GM10847 (cell line): ENCODE results near the gene PTPRM.

Experiments
- POLR2A ChIP-seq: IDR thresholded peaks from 2 replicates; pipeline ENCODE4 v1.6.1; 2011; ENCODE audit not compliant: insufficient read length; ENCODE audit errors: extremely low read depth

The PTPRM gene

DNA sequence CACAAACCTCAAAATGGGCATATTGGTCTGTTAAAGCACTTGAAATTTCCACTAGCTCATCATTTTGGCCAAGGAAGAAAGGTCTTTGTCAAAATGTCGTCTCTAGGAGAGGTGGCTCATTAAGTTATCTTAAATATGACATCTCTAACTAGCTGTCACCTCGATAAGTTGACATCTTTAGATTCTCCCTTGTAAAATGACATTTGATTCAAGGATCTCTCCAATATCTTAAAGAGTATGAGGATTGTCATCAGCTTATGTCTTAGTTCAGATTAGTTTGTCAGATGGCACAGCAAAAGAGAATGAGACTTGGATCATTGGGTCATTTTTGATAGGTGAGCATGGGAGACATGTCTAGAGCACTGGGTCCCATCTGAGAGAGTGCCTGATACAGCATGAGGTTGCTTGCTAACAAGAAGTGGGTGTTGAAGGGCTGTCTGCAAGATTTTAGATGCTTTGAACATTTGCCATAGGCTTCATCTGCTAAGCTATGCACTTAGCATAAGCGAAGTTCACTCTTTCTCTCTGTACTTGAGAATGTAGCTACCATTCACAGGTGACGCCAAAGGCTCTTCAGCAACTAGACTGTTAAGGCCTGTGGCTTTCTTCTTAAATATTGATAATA, 12.9 kb downstream of the PTPRM start:
- TF ChIP-seq POLR2A, result no peak

DNA sequence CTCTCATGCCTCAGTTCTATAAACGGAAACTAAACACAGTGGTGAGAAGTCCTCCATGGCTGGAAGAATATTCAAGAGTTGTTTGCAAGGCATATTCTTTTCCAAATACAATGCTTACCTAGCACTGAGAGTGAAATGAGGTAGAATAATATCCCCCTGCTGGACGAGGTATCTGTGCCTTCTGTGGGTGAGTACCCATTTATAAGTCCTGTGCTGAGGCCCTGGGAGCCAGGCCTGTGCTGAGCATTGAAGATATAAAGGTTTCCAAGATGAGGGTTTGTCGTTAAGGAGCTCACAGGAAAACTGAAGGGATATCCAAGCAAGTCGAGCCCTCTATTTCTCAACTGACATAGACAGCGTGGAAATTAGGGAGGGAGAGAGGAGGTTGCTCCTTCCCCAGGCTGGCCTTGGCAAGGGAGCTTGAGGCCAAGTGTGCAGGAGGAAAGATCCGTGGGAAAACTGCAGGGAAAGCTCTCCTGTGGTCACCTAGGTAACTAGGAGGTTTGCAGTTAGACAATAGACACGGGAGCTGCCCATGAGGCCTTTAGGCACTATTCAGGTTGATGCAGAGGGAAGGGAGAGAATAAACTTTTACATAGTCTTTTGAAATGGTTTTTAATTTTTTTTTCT, 17.6 kb downstream of the PTPRM start:
- TF ChIP-seq POLR2A, result no peak

DNA sequence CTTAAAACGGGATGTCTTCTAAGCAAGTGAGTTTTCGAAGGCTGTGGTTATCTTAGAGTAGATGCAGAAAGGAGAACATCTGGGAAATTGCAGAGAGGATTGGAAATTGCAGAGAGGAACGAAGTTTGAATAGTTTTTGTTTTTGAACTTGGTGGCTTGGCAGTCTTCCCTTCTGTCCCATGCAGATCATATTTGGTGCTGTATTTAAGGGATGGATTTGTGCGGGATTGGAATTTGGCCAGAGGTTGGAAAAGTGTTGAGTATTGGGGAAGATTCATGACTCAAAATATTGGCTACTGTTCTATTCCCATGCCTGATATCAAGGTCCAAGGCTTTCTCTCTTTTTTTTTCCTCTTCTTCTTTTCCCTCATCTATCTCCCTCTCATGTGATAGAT, 18.2 kb downstream of the PTPRM start:
- TF ChIP-seq POLR2A, result no peak

DNA sequence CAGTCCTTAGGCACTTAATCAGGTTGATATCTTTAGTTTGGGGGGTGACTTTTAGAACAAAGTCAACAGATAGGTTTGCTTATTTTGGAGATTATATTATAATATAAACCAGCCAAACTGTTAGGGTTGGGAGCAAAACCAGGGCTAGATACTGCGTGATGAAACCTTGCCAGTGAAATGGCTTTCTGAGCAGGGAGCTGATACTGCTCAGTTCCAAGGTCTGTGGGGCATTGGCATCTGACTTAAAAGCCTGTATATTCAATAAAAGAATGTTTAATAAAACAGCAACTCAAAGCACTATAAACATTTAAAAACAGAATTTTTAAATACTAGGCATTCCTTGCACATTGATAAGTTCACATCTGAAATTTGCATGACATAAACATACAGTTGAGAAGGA, 19.3 kb downstream of the PTPRM start:
- no peak for TF ChIP-seq POLR2A

DNA sequence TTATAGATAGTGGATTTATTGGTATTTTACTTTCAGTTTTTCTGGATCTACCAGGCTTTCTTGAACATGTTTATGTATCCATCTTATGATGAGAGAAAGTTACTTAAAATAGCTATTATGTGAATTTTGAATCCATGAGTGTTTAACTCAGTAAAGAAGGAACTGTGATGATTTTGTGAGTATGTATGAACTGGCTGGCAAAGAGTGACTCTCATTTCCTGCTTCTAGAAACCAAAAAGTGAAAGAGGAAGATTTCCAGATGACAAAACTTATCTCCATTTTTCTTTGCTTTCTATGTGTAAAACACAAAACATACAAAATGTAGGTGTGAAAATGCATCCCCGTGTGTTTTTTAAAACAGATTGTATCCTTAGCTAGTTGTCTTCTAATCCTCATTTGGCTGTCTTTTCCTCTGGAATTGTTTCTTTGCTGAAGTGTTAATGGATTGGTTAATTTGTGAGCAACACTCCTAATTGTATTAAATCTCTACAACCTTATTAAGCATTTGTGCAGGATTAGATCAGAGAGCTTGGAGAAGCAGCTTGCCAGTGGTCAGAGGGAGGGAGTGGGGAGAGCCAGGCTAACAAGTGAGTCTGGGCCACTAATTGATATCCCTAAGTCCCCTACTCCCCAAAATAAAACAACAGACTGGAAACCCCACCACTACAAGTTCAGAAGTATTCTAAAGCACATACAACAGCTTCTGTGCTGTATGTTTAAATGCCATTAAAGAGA, 23.9 kb downstream of the PTPRM start:
- TF ChIP-seq POLR2A, result no peak

DNA sequence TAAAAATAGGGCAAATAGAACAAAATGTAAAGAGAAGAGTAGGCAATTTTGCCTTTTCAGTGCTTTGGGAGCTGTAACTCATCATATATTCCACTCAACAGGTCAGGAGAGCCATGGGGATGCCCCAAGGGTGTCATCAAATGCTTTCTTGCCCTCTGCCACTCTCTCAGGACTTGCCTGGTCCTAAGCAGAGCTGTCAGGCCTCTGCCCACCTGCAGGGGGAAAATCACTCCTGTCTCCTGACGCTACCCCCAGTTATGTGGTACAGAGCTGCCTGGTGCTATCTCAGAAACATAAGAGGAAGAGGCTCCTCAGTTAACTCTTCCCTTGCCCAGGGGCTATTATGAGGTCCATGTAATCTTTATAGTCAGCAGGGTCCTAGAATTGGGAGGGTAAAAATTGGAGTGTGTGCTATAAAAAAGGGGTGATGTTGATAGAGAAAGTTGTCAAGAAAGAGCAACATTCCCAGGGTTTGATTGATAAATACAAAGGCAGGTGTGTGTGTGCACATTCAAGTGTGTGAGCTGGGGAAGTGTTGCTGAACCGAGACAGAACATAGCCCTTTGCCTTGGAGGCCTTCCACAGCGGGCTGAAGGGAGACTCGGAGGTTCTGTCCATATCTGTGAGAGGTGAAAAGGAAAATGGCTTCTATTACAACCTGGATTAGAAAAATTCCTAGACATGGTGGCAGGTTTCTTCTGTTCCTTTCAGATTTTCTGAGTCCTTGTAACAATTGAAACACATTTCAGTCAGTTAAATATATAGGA, 25.4 kb downstream of the PTPRM start:
- TF ChIP-seq POLR2A, result no peak

DNA sequence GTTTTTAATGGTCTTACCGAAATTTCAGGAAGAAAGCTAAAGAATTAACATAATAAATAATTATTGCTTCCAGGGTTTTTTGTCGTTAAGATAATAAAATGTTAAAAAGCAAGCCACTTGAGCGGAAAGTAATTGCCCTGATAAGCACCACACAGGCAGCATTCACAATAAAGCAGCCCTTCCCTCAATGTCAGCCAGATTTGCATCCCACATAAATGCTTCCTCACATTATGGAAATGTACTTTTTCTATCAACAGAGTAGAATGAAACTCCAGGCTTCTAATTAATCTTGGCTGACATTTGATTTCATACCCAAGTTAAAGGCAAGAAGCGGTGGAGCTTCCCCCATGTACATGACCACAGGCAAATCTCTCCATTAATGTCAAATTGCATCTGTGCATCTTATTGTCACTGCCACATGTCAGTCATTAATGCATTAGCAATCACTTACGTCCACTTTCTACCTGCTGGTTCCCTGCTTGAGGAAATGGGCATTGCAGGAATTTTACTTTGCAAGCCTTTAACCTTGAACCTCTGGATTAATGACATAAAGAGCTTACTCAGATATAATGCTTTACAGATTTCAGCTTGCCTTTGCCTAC, 26.2 kb downstream of the PTPRM start:
- no peak for TF ChIP-seq POLR2A

DNA sequence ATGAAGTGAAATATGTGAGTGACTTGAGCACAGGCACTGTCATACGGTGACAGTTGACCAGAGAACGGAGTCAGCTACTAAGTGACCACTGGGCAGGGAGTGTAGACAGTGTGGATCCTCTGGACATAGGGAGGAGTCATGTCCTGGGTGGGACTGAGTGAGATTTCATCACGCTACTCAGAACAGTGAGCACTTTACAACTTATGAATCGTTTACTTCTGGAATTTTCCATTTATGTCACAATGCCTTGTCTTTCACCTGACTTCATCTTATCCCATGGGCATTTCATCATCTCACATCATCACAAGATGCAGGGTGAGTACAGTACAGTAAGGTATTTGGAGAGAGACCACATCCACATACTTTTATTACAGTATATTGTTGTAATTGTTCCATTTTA, 29.0 kb downstream of the PTPRM start:
- no peak for TF ChIP-seq POLR2A

DNA sequence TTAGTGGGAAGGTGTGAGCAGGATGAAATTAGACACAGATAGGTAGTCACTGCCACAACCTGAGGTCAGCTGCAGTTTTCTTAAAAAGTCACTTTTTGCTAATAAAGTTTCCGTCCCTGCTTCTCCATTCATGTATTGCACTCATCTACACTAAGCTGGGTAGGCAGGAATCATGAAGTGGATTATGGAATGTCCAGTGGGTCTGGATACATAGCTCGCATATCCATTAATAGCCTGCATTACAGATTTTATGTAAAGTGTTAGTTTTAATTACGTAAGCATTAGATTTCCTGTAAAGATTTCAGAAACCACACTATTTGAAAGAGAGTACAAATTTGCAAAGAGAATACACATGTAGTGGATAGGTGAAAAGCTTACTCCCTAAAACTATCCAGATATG, 30.4 kb downstream of the PTPRM start:
- TF ChIP-seq POLR2A, result no peak

DNA sequence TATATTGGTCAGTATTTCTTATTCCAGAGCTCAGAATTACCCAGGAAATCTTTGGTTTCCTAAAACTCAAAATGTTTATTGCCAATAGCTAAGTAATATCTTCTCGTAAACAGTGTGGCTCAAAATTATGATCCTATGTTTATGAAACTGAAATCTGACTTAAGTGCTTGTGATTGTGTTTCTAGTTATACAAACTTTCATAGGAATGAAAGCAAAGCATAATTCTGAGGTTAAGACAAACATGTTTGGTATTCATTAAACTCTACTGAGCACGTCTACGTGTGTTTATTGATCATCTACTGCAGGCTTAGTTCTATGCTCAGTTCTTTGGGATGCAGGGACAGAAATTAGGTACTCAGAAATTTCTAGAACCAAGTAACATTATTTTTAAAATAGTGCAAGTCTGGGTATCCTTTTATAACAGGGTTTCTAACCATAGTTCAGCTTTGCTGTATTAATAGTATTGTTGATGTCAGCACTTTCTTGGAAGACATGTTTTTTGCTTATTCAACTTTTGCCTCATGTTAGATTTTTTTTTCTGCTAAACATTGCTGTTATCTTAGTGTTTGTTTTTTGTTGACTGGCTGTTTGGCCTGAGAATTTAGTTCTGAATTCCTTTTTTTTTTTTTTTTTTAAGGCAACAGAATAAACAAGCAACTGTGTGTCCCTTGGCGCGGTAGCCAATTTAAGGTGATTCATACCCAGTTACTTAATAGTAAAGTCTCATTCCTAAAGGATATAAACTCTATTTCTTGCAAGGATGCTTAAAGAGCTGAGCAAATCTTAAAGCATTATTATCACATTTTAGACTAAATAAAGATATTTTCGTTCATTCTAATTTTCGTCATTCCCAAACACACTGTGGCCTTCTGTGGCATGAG, 31.3 kb downstream of the PTPRM start:
- no peak for TF ChIP-seq POLR2A

DNA sequence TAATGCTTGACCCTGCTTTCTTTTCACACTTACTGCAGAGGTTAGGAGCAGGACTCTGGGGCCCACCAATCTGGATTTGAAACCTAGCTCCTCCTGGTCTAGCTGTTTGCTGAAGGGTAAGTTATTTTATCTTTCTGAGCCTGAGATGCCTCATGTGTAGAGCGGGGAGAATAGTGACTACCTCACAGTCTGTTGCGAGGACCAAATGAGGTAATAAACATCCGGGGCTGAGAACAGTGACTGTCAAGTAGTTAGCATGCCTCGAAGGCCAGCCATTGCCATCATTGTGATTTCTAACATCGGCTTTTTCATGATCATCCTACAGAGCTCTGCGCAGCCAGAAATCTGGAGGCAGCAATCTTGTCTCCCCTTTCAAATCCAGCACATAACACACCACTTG, 32.9 kb downstream of the PTPRM start:
- TF ChIP-seq POLR2A, result no peak

DNA sequence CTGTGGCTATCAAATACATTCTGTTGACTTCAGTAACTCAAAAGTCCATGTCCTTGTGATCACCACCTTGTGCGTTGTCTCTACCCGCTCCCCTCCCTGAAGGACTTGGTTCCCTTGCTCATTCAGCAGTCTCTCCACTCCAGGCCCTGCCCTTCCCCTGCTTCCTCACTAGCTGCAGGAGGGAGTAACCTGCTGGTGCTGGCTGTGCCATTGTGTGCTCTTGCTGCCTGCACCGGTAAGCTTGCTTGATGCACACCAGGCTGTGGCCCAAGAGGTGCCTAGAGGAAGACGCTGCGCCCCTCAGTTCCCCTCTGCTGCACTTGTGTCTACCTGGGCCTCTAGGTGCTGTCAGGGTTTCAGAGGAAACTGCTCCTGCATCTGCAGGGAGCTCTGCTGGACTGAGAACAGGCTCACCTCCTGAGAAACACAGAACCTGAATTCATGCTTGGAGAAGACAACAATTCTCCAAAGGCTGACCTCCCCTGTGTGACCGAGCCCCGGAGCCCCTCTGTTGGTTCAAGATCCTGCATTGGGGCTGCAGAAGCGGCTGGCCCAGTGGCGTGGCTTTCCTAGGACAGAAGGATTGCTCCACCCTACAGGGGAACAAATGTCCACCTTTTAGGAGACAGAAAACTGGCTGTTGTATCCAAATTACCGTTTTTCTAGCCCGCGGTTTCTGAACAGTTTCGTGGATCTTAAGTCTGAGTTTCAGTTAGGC, 33.6 kb downstream of the PTPRM start:
- no peak for TF ChIP-seq POLR2A

DNA sequence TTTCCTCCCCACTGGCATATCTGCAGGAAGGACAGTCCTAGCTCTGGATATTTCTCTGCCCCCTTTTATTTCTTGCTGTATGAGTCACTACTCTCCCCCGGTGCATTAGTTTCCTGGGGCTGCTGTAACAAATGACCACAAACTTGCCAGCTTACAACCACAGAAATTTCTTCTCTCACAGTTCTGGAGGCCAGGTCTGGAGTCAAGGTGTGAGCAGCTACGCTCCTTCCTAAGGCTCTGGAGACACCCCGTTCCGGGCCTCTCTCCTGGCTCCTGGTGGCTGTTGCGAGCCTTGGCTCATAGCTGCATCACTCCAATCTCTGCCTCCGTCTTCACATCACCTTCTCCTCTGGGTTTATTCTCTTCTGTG, 34.1 kb downstream of the PTPRM start:
- no peak for TF ChIP-seq POLR2A

DNA sequence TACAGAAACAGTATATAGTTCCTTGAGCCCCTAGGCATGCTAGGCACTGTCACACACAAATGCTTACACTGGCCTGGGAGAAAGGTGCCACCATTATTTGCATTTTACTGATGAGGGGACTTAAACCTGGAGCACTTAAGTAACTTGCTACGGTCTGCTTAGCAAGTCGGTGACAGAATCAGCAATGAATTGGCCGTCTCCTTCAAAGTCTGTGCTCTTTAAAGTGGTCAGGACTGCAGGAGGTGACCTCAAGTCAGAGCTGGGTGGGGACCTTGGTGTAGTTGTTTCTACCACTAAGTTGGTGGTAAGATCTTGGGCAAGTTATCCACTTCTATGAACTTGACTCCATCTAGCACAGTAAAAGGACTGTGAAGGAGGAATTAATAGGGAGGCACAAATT, 34.8 kb downstream of the PTPRM start:
- TF ChIP-seq POLR2A, result no peak

DNA sequence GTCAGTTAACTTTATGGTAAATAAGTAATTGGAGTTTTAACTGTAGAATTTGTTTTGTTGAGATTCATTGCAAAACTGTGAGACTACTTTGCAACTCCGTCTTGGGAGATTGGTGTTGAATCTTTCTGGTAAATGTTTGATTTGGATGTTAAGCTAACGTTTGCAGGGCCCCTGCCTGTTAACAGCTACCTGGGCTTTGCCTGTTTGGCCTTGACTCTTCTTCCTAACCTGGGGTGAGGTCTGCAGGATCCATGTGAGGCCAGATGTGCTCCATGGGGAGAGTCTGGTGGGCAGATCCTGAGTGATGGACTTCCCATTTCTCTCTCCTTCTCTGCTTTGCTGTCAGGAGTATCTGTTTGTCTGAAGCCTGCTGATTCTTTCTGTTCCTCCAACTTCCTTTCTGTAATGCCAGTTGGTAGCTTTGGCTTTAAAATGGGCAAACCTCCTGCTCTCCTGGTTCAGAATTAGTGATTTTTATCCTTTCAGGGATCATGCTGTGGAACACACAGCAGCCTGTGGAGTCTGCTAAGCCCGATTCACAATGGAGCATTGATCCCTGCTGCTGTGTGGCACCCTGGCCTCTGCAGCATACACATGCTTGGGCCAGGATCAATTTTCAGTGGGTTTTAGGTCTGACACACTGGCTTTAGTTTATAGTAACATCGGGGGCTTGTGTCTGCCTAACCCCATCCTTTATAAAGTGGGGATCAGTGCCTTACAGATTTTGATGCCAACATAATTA, 36.3 kb downstream of the PTPRM start:
- TF ChIP-seq POLR2A, result no peak
